ENCODE data around the gene NCAPH2.

DNA sequence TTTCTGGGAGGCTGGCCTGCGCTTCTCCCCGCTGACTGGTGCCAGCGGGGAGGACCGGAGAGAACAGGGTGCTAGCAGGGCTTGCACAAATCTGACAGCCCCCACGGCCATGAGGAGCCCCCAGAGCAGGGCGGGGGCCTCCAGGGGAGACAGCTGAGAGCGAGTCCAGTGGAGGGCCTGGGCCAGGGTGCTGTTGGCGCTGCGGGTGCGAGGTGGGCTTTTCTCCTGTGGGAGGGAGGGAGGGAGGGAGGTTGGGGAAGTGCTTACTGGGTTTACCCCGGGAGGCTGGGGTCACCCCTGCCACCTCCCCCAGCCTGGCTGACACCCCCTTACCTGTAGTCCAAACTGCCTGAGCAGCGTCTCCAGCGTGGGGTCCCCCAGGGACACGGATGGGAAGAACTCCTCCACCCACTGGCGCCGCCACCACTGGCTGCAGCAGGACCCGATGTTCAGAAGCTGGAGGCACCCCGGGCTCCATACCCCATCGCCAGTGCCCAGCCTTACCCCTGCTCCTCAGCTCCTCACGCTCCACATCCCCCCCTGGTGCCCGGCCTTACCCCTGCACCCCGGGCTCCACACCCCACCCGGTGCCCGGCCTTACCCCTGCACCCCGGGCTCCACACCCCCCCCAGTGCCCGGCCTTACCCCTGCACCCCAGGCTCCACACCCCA lies 4.4 kb upstream of the NCAPH2 start:
- TF ChIP-seq CTCF (IDR thresholded peaks at IDR 0.05), result no peak
- TF ChIP-seq POLR2A (IDR thresholded peaks at IDR 0.05), result no peak
